ENCODE measurements around the gene FEN1.

- TF ChIP-seq CTCF (IDR thresholded peaks at IDR 0.05; ENCODE audit: low read depth, low read length) (no peak), POLR2A (IDR thresholded peaks at IDR 0.05; ENCODE audit: extremely low read depth, insufficient read length) (no peak)
Measured at GRCh38 chr11:61780581-61781162, 12.0 kb upstream of the FEN1 start.

Data from NB4 (cell line).